Left hindlimb (tissue), 1 donor: ENCODE data around the gene NAP1L1.

Experiments used
- DNase-seq: peaks from one replicate; pipeline ENCODE4 v3.0.0-alpha.2; 2018

The NAP1L1 gene

DNA sequence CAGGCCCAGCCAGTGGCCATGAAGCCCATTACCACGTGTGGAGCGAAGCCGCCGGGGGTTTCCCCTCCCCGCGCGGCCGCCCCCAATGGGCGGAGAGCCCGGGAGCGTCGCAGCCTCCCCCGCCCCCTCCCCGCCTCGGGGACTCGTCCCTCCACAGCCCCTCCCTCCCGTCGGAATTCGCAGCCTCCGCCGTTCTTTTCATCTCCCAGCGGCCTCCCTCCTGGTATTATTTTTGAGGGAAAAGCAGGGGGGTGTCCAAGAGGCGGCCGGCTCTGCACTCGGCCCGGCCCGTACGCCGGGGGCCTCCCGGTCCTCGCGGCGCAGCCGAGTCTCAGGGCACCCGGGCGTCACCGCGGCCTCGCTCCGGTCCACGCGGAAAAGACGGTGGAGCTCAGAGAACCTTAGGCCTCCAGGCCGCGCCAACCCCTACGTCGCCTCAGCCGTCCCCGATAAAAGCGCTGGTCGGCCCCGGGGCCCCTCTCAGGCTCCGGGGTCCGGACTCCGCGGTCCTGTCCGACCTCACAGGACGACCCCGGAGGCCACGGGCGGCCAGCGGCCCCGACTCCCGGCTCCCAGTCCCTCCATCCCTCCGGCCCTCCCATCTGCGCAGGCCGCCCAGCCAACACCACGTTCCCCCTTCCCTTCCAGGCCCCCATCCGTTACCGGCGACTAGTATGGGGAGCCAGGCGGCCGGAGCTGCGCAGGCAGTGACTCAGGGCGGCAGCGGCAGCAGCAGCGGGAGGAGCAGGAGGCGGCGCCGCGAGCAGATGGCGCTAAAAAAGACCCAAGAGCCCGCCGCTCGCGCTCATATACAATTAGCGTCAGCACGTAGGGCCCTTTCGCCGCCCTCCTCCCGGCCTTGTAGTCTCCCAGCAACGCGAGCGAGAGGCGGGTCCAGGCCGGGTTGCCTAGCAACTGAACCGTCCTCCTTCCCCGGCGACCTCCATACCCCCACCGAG, at the start of gene NAP1L1:
NAP1L1 (minus strand) TSS at position 782 of the 959 bp plus-strand sequence. CDS start 10,466 bp downstream, outside the sequence.
- DNase-seq = peak; percentile 99

- no peak for DNase-seq
Observed at GRCh38 chr12:76127588-76127987, 43.1 kb upstream of the NAP1L1 start.

DNA sequence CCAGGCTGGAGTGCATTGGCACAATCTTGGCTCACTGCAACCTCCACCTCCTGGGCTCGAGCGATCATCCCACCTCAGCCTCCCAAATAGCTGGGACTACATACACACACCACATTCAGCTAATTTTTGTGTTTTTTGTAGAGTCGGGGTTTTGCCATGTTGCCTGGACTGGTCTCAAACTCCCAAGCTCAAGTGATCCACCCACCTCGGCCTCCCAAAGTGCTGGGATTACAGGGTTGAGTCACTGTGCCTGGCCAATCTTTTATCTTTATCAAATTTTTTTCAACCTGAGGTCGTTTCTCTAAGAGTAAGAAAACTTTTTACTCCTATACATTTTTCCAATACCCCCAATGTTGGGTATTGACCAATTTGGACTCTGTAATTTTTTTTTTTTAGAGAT, 40.0 kb upstream of the NAP1L1 start:
- no peak for DNase-seq

GRCh38 chr12:76123259-76124212, 39.1 kb upstream of the NAP1L1 start:
- DNase-seq = no peak

- DNase-seq = no peak
Observed at GRCh38 chr12:76119887-76120286, 35.4 kb upstream of the NAP1L1 start.

GRCh38 chr12:76117751-76118150, 33.3 kb upstream of the NAP1L1 start:
- no peak for DNase-seq

DNA sequence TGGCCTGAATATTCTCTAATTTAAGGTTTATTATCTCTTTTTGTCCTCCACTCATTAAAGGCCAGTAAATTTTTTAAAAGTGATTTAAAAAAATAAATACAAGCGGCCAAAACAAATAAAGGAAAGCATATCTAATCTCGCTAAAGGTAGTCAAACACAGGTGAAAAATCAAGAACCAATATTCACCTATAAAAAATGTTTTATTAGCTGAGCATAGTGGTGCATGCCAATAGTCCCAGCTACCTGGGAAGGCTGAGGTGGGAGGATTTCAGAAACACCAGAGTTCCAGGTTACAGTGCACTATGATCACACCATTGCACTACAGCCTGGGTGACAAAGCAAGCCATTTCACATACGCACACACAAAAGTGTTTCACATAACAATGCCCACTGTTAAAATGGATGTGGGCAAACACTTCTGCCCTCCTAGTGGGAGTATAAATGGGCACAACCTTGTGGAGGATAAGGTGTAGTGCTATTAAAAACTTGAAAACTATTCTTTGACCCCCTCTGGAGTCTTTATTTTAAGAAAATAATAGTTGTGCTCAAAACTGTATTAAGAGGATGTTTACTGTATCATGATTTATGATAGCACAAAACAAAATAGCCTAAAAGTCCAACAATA, 32.7 kb upstream of the NAP1L1 start:
- DNase-seq = no peak

GRCh38 chr12:76113800-76114757, 29.6 kb upstream of the NAP1L1 start:
- no peak for DNase-seq

DNA sequence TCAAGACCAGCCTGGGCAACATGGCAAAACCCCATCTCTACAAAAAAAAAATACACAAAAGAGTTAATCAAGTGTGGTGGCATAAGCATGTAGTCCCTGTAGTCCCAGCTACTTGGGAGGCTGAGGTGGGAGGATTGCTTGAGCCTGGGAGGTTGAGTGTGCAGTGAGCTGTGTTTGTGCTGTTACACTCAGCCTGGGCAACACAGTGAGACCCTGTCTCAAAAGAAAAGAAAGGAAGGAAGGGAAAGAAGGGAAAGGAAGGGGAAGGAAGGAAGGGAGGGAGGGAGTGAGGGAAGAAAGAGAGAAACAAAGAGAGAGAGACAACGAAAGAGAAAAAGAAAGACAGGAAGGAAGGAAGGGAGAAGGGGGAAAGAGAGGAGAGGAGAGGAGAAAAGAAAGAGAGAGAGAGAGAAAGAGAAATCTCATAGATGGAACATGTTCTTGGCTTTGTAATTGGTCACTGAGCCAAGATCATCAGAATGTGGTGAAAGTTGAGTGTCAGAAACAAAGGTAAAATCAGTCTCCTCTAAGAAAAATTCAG, 26.8 kb upstream of the NAP1L1 start:
- DNase-seq = no peak

GRCh38 chr12:76109879-76110278, 25.4 kb upstream of the NAP1L1 start:
- DNase-seq = no peak

- no peak for DNase-seq
Observed at GRCh38 chr12:76108356-76108755, 23.9 kb upstream of the NAP1L1 start.

DNA sequence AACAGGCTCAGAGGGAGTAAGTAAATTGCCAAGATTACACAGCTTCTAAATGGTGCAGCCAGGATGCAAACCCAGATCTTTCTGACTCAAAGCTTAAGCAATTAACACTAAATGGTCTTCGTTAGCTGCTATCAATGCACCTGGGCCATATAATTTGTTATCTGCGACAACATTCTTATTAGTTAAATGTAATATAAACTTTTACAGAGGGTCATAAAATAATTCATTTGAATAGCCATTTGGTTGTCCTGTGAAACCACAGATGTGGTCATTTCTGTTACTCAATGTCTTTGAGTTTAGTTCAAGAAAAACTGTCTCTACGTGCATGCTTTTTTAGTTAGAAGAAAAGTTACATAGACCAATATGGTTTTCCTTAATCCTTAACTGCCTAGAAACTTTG, 22.1 kb upstream of the NAP1L1 start:
- DNase-seq = no peak

DNA sequence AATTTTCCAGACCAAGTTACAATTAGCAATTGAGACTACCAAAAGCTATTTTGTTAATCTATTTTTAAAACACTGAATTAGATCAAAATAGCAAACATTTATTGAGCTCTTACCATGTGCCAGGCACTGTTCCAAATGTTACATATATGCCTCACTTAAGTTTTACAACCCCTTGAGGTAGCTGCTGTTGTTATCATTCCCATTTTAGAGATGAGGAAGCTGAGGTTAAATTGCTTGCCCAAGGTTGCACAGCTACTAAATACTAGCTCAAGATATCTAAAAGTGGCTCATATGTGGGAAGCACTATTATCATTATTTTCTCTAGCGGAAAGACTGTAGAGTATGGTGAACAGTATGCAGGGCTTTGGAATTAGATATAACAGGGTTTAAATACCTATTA, 19.5 kb upstream of the NAP1L1 start:
- no peak for DNase-seq

DNA sequence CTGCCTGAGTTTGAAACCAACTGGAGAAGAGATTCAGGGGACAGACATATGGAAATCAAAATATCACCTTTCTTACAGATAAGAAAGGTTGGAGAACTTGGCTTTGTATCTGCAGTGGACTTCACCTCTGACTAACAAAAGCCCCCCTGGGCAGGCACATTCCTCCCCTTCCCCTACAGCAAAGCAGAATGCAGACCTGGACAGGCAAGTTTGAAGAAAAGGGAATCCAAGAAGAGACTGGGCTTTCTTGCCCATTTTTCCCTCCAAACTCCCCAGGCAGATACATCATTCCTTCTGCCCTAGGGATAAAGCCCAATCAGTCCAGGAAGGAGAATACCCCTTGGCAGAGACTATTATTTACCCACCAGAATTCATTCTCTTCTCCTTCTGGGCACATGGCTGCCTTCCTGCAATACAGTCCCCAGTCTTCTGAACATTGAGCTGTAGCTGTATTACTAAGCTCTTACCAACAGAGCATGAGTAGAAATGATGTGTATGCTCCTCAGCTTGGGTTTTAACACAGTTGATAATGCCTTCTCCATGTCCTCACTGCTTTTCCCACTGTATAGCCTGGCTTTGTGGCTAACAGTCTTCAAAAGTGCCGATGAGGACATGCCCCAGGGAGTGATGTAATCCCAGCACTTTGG, 17.4 kb upstream of the NAP1L1 start:
- DNase-seq = no peak

DNA sequence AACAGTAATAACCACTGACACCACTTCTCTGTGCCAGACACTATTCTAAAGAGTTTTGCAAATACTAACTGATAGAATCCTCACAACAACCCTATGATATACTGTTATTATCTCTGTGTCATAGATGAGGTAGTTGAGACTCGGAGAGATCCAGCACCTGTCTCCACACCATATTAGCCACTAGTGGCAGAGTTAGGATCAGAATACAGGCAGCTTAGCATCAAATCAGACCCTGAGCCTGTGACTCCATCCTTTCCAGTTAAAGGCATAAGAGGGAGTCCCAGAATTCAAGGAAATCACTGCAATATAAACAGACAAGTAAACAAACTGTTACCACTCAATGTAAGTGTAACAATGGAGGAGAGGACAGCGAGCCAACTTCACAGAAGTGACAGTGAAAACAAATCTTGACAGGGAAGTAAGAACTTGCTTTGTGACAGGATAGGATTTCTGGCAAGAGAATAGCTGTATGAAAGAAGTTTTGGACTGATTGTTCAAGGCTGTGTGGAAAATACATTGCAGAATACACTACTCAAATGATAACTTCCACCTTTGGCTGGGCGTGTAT, 11.7 kb upstream of the NAP1L1 start:
- no peak for DNase-seq

DNA sequence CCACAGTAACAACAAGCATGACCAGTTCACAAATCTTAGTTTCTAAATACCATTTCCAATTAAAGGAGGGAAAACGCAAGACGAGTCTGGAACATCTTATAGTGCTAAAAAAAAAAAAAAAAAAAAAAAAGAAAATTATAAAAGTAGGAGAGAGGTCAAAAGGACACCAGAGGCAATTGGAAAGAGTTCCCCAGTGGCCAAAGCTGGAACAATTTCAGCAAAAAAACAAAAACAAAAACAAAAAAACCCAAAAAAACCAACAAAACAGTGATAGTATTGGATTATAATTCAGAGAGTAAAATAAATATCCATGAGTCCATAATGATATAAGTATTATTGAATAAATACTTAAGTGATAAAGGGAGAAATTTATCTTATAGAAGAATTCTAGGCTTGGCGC, 10.3 kb upstream of the NAP1L1 start:
- no peak for DNase-seq

DNA sequence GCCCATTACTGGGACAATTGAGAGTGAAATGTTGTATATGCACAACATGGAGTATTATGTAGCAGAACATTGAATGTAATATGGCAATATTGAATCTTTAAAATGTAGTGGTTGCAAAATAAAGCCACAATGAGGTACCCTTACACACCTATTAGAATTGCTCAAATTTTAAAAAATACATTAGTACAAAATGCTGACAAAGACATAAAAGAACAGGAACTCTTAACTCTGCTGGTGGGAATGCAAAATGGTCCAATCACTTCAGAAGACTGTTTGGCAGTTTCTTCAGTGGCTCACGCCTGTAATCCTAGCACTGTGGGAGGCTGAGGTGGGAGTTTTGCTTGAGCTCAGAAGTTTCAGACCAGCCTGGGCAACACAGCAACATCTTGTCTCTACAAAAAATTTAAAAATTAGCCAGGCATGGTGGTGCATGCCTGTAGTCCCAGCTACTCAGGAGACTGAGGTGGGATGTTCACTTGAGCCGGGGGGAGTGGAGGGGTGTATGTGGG, 6.8 kb upstream of the NAP1L1 start:
- no peak for DNase-seq

DNA sequence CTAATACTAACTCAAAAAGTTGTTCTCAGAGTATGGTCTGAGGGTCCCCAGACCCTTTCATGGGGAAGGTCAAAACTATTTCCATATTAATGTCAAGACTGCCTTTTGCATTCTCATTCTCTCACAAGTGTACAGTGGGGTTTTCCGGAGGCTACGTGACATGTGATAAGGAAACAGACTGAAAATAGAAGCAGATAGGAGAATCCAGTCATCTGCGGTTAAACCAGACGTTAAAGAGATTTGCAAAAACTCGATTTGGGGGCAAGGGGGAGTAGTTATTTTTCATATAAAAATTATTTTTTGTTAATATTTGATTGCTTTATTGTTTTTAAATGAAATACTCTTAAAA, 1.0 kb upstream of the NAP1L1 start:
- DNase-seq = no peak

DNA sequence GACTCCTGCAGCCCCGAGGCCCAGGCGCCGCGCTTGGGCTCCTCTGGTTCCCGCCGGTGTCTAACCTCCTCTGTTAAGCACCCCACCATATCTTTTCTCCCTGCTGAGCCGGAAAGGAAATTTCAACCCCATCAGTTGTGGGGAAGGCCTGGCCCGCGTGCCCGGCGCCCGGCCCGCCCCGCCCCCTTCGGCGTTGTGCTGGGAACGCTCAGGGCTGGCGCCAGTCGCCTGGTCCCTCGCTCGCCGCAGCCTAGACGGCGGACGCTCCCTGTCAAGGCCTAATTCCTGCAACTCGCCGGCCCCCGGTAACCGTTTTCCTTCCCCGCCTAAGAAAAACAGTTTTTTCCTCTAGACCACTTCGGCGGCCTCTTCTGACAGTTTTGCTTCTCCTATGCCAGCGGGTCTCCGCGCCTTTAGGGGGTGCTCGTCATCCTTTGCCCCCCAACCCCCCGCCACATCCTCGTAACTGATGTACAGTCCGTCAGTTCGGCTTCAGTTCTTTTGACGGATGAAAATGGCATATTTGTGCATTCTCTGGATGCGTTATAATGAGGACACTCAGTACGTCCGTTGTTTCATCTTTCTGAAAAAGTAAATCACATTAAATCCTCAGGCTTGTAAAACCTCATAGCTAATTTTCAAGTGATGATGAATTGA, 506 bp upstream of the NAP1L1 start:
- DNase-seq = no peak
